NOMO-1 treated with DMSO at 0.1 percent for 48 hours (cell line): ENCODE measurements around the gene LGALS7.
"Not testable (repeated sequence)": the region's sequence is repeated elsewhere in the genome, so short reads cannot be mapped to it uniquely, and the experiment has no call there.

Experiments used
- DNase-seq: peaks from one replicate; lab custom pipeline; 2025; ENCODE audit not compliant: unreplicated experiment; lab: John Stamatoyannopoulos, UW

The LGALS7 gene

GRCh38 chr19:38800577-38801347 is 27.4 kb upstream of the LGALS7 start:
- DNase-seq = no peak

GRCh38 chr19:38799104-38799503 is 25.8 kb upstream of the LGALS7 start:
- DNase-seq = no peak

DNA sequence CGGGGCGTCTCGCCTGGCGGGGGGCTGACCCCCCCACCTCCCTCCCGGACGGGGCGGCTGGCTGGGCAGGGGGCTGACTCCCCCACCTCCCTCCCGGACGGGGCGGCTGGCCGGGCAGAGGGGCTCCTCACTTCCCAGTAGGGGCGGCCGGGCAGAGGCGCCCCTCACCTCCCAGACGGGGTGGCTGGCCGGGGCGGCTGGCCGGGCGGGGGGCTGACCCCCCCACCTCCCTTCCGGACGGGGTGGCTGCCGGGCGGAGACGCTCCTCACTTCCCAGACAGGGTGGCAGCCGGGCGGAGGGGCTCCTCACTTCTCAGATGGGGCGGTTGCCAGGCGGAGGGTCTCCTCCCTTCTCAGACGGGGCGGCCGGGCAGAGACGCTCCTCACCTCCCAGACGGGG is 24.5 kb upstream of the LGALS7 start:
- not testable (repeated sequence) for DNase-seq

- no peak for DNase-seq
Measured at GRCh38 chr19:38796154-38796553, 22.8 kb upstream of the LGALS7 start.

DNA sequence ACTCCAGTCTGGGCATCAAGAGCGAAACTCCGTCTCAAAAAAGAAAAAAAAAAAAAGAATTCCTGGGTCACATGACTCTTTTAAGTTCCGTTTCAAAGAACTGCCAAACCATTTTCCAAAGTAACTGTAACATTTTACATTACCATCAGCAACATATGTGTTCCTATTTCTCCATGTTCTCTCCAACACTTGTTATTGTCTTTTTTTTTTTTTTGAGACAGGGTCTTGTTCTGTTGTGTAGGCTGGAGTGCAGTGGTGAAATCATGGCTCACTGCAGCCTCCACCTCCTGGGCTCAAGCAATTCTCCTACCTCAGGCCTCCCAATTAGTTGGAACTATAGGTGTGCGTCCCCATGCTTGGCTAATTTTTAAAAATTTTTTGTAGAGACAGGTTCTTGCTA is 22.2 kb upstream of the LGALS7 start:
- no peak for DNase-seq

DNA sequence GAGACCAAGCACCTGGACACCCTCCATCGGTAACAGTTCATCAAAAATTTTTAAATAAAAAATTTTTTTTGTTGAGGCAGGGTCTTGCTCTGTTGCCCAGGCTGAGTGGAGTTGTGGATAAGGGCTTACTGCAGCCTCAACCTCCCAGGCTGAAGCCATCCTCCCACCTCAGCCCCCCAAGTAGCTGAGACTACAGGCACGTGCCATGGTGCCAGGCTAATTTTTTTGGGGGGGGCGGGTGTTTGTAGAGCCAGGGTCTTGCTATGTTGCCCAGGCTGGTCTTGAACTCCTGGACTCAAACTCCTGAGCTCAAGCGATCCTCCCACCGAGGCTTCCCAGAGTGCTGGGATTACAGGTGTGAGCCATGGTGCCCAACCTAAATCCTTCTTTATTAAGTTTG is 20.4 kb upstream of the LGALS7 start:
- DNase-seq = no peak

- DNase-seq = no peak
Measured at GRCh38 chr19:38793177-38793576, 19.9 kb upstream of the LGALS7 start.

DNA sequence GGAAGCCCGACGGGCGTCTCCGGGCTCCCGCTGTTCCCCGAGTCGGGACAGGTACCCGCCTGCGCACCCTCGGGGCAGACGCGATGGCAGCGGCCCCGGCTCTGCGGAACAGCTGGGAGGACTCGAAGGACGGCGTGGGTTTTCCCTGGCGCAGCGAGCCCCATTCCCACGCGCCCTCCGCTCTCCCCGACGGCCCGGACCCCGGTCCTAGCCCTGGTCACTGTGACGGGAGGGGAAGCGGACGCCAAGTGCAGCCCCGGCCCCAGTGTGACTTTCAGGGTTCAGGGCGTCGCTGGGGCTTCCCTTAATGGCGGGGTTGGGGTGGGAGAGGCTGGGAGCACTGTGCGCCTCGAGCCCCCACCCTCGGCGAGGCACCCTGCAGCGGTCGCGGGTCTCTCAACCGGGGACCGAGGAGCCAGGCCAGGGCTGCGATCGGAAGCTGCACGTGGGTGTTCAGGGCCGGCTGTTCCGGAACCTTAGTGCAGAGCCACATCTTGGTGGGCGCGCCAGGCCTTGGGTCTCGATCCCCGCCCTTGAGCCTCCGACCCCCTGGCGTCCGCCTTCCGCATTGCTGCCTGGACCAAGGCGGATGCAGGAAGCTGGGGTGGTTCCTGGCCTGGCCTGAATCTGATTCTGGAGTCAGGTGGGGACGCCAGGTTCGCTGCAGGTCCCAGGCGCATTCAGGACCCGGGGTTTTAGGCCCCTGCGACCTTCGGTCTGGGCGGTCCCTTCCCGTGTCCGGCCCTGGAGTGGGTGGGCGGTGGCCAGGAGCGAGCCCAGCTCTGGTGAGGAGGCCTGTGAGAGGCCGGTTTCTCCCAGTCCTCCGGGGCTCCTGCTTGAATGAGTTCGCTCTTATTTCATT is 19.2 kb upstream of the LGALS7 start:
- no peak for DNase-seq

DNA sequence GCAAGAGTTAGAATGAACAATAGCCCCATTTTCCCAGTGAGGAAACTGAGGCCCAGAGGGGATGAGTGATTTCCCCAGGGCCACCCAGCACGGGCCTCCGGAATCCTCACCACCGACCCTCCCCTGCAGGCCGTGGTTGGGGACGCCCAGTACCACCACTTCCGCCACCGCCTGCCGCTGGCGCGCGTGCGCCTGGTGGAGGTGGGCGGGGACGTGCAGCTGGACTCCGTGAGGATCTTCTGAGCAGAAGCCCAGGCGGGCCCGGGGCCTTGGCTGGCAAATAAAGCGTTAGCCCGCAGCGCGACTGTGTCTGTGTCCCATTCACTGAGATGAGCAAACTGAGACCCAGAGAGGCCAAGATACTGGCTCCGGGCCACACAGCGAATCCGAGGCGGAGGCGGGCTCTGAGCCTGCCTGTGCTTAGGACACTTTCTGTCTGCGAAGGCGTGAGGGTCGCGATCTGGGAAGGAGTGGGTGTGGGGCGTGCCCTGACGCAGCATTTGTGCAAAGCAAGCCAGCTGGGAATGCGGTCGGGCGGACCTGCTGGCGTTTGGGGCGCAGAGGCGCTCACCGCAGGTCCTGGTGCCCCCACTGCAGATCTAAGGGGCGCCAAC is 18.2 kb upstream of the LGALS7 start:
- DNase-seq = not testable (repeated sequence)

GRCh38 chr19:38790507-38791403 is 17.4 kb upstream of the LGALS7 start:
- DNase-seq = not testable (repeated sequence)

DNA sequence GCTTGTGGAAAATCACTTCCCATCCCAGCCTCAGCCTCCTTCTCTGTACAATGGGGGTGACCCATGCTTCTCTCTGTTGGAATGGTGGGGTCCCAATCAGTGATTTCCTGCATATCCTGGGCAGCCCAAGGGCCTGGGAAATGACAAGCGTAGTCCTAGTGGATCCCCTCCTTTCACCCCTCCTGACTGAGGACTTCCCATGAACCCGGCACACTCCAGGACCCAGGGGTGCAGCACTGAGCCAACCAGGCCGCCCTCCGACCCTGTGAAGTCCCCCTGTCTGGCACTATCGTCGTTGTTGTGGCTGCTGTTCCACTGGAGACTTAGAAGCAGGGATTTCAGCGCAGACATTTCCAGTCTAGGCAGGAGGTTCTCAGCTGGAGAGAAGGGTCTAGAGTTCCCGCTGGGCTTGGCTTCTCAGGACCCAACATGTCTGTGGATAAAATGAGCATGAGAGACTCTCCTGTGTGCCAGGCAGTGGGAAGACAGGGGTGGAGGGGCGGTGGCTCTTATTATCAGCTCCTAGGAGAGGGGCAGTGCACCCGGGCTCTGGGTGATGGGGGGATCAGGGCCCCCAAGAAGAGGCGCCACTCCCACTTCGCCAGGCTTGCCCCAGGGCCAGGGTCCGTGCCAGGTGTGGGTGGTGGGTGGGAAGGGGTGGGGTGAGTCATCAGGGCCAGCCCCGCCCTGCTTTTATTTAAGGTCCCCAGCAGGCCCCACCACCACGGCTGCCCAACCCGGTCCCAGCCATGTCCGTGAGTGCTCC is 15.3 kb upstream of the LGALS7 start, which contains the start of gene LGALS7B:
LGALS7B (plus strand) TSS at position 723 of the 766 bp plus-strand sequence; CDS start at position 750, 27 bp downstream.
- no peak for DNase-seq

GRCh38 chr19:38786572-38787265 is 13.4 kb upstream of the LGALS7 start:
- no peak for DNase-seq

- DNase-seq = not testable (repeated sequence)
Measured at GRCh38 chr19:38786061-38786460, 12.7 kb upstream of the LGALS7 start.

DNA sequence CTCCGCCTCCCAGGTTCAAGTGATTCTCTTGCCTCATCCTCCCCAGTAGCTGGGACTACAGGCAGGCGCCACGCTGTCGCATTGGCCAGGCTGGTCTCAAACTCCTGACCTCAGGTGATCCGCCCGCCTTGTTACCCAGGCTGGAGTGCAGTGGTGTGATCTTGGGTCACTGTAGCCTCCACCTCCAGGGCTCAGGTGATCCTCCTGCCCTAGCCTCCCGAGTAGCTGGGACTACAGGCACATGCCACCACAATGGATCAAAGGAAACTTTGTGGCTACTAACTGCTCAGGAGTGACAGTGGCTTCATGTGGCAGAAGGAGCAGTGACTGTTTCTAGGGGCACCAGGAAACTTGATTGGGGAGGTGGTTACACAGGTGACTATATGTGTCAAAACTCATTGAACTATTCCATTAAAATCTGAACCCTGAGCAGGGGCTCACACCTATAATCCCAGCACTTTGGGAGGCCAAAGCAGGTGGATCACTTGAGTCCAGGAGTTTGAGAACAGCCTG is 11.9 kb upstream of the LGALS7 start:
- no peak for DNase-seq

DNA sequence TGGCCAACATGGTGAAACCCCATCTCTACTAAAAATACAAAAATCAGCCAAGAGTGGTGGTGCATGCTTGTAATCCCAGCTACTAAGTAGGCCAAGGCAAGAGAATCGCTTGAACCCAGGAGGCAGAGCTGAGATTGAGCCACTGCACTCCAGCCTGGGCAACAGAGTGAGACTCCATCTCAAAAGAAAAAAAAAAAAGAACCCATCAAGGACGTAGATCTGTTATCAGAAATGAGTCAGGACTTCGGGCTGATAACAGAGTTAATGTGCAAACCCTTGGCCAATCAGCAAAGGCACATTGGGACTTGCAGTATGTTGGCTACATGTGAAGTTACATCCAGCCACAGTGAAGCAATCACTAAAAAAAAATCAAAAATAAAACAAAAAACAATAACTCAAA is 10.9 kb upstream of the LGALS7 start:
- no peak for DNase-seq

- not testable (repeated sequence) for DNase-seq
Measured at GRCh38 chr19:38782212-38782611, 8.9 kb upstream of the LGALS7 start.

DNA sequence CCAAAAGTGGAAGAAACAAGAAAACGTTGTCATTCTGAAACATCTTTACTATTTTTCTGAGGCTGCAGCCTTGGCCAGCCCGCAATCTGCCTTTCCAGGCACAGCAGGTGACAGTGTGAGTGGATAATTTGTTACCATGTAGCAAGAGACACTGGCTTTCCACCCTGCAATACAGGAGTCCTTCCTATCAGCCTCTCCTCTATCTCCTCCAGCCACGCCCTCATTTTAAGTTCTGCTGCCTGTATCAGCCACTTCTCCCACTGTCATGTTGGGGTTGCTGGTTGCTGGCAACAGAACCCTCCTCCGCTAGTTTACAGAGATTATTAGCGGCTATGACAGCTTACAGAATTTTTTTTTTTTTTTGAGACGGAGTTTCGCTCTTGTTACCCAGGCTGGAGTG is 7.7 kb upstream of the LGALS7 start:
- no peak for DNase-seq

DNA sequence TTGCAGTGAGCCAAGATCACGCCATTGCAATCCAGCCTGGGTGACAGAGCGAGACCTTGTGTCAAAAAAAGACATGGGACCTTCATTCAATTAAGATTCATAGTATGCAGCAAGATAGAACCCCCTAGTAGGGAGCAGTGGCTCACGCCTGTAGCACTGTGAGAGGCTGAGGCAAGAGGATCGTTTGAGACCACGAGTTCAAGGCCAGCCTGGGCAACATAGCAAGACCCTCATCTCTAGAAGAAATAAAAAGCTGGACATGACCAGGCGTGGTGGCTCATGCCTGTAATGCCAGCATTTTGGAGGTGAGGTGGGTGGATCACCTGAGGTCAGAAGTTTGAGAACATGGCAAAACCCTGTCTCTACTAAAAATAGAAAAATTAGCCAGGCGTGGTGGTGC is 7.1 kb upstream of the LGALS7 start:
- no peak for DNase-seq

DNA sequence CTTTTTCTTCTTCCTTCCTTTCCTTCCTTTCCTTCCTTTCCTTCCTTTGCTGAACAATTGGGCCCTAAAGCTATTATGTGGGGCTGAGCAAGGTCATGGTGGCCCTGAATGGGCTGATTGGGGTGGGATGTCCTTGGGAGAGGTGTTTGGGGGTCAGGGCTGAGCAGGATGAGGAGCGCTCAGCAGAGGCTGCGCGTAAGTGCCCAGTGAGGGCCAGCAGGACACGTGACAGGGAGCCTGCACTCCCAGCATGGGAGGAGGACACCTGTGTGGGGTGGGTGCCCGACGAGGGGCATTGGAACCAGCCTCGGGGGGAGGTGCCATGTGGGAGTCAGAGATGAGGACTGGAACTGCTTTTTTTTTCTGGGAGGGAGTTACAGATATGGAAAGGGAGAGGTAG is 5.4 kb upstream of the LGALS7 start:
- no peak for DNase-seq
